GM12878 (cell line): ENCODE results near the gene MAP2K1. TPM values are rescaled to one million over a fixed set of nuclear protein-coding genes. Genes with fewer than 3 reads are reported as not detected.

Experiments used
- ATAC-seq: fragments of 200-7000 bp; cut with Tn5 transposase; 3 replicates; pipeline ENCODE4 v1.9.1; 2020; ENCODE audit warnings: mild to moderate bottlenecking, moderate library complexity
- BruUV-seq: library from RNA; stranded (reverse); fragments of 400-500 nt; replicated peaks from 2 replicates; lab custom pipeline; 2021; lab: Mats Ljungman, UMichigan
- CTCF ChIA-PET: fragments of 300-600 bp; sonication (Branson Sonifier 250); formaldehyde crosslinking; extraction: SDS; loops from one replicate; lab custom pipeline; 2021; ENCODE audit warnings: inconsistent platforms; lab: Yijun Ruan, JAX
- POLR2A ChIA-PET: fragments of 350-600 bp; formaldehyde crosslinking; extraction: SDS; loops from one replicate; lab custom pipeline; 2021; ENCODE audit warnings: inconsistent platforms; lab: Charles Lee
- RAD21 ChIA-PET: fragments of 300-600 bp; sonication (Branson Sonifier 250); formaldehyde crosslinking; loops from one replicate; lab custom pipeline; 2023; ENCODE audit warnings: antibody characterized with exemption; ENCODE audit not compliant: unreplicated experiment; lab: Charles Lee
- SMC1A ChIA-PET: fragments of 300-600 bp; sonication (Branson Sonifier 250); formaldehyde crosslinking; loops from one replicate; lab custom pipeline; 2023; ENCODE audit not compliant: unreplicated experiment, uncharacterized antibody; lab: Charles Lee
- DNase-seq: peaks from one replicate; pipeline ENCODE4 v3.0.0-alpha.2; 2011; ENCODE audit warnings: low read depth, low spot score
- FAIRE-seq: peaks from 3 replicates; lab custom pipeline; 2011; peaks lifted over from hg19 to GRCh38; lab: Jason Lieb, UNC
- H2AFZ ChIP-seq: 2 replicates; pipeline ENCODE4 v1.6.0; 2011; ENCODE audit warnings: low read depth, low read length, control low read depth; ENCODE audit not compliant: control insufficient read depth
- H3K27ac ChIP-seq: 2 replicates; pipeline ENCODE4 v1.5.1; 2011; ENCODE audit warnings: control low read depth; ENCODE audit not compliant: control insufficient read depth, insufficient read depth
- H3K27me3 ChIP-seq, 2 experiments: replicated peaks in 1 of 2; 2 replicates each; pipeline versions ENCODE4 v1.6.0 to v1.6.1; 2011; ENCODE audit warnings: low read length in 1 of 2; ENCODE audit not compliant: control insufficient read depth in 2 of 2, insufficient read depth in 2 of 2
- H3K36me3 ChIP-seq, 2 experiments: 2 replicates each; pipeline ENCODE4 v1.5.1; 2011; ENCODE audit warnings: low read length in 1 of 2; ENCODE audit not compliant: control insufficient read depth in 2 of 2, insufficient read depth in 2 of 2
- H3K4me1 ChIP-seq: 2 replicates; pipeline ENCODE4 v1.6.1; 2011; ENCODE audit warnings: mild to moderate bottlenecking, low read length, moderate library complexity, mixed read lengths; ENCODE audit not compliant: control insufficient read depth, insufficient read depth
- H3K4me2 ChIP-seq: 2 replicates; pipeline ENCODE4 v1.6.0; 2011; ENCODE audit warnings: control low read depth; ENCODE audit not compliant: control insufficient read depth, insufficient read depth
- H3K4me3 ChIP-seq: fragments of 200-600 bp; sonication (generic); 2 replicates; pipeline ENCODE4 v1.5.1; 2016
- H3K79me2 ChIP-seq: 2 replicates; pipeline ENCODE4 v1.6.0; 2011; ENCODE audit warnings: low read length; ENCODE audit not compliant: control insufficient read depth, insufficient read depth
- H3K9ac ChIP-seq: 2 replicates; pipeline ENCODE4 v1.8.0; 2011; ENCODE audit warnings: low read length, control low read depth, mixed read lengths; ENCODE audit not compliant: control insufficient read depth, insufficient read depth
- H3K9me3 ChIP-seq: replicated peaks from 3 replicates; pipeline ENCODE4 v1.5.1; 2011; ENCODE audit warnings: mild to moderate bottlenecking, low read length; ENCODE audit not compliant: control insufficient read depth, insufficient read depth
- H4K20me1 ChIP-seq: 2 replicates; pipeline ENCODE4 v1.6.0; 2011; ENCODE audit not compliant: control insufficient read depth, insufficient read depth
- CREM ChIP-seq: IDR thresholded peaks from 2 replicates; pipeline ENCODE4 v1.6.1; 2014; ENCODE audit warnings: antibody characterized with exemption, low read depth
- CUX1 ChIP-seq: IDR thresholded peaks from 2 replicates; pipeline ENCODE4 v1.6.1; 2012; ENCODE audit warnings: improper control_type of control experiment, low read depth, low read length; ENCODE audit not compliant: insufficient replicate concordance
- EED ChIP-seq: sonication (generic); IDR thresholded peaks from 2 replicates; pipeline ENCODE4 v1.6.1; 2016; ENCODE audit warnings: antibody characterized with exemption, low read depth
- FOXM1 ChIP-seq: IDR thresholded peaks from 2 replicates; pipeline ENCODE4 v1.6.1; 2012; ENCODE audit warnings: low read depth, mild to moderate bottlenecking, inconsistent platforms, low read length, moderate library complexity
- MEF2A ChIP-seq: IDR thresholded peaks from 2 replicates; pipeline ENCODE4 v1.6.1; 2011; ENCODE audit warnings: low read depth, mild to moderate bottlenecking, low read length, moderate library complexity; ENCODE audit not compliant: insufficient read depth
- MLLT1 ChIP-seq: fragments of 450-650 bp; IDR thresholded peaks from 2 replicates; pipeline ENCODE4 v1.6.1; 2016; ENCODE audit warnings: mild to moderate bottlenecking
- SKIL ChIP-seq: fragments of 450-650 bp; IDR thresholded peaks from 2 replicates; pipeline ENCODE4 v1.6.1; 2017; ENCODE audit warnings: mild to moderate bottlenecking, low read depth, inconsistent platforms; ENCODE audit not compliant: poor library complexity, severe bottlenecking
- SMARCA5 ChIP-seq: fragments of 450-650 bp; IDR thresholded peaks from 2 replicates; pipeline ENCODE4 v1.6.1; 2017; ENCODE audit warnings: mild to moderate bottlenecking
- SREBF1 ChIP-seq: IDR thresholded peaks from 2 replicates; pipeline ENCODE4 v1.6.1; 2012; ENCODE audit warnings: mild to moderate bottlenecking, low read length
- TCF3 ChIP-seq: IDR thresholded peaks from 2 replicates; pipeline ENCODE4 v1.6.1; 2012; ENCODE audit warnings: low read depth, mild to moderate bottlenecking, low read length, borderline replicate concordance; ENCODE audit not compliant: insufficient read depth
- in situ Hi-C: fragments of 300-500 bp; cut with MboI; formaldehyde crosslinking; loops from 9 replicates; pipeline ENCODE4 v1.14.3; 2018; ENCODE audit warnings: mixed read lengths
- intact Hi-C: fragments of 100-400 bp; cut with micrococcal nuclease; formaldehyde crosslinking; loops from one replicate; pipeline ENCODE4 v1.14.2; 2022; ENCODE audit not compliant: unreplicated experiment
- polyA plus RNA-seq, 11 experiments: library from polyadenylated mRNA; depleted of rRNA in 4 of 11; unstranded in 6 of 11; stranded (reverse) in 5 of 11; fragments of >200 nt; fragmentation: Nextera tagmentation in 4 of 11; fragmentation: Illumina TruSeq in 1 of 11; extraction: Ambion mirVana in 4 of 11; extraction: Trizol in 1 of 11; gene quantifications; 1 replicate in 1 of 11; 2 replicates in 10 of 11; pipeline versions ENCODE4 v1.2.1 to v1.2.3, GENCODE V29; 2011 to 2016; ENCODE audit warnings: inconsistent platforms in 2 of 11, missing spikeins in 2 of 11, low read depth in 1 of 11
- total RNA-seq, 4 experiments: library from RNA; depleted of rRNA in 3 of 4; stranded (reverse); fragments of >200 nt in 3 of 4; fragmentation: Illumina TruSeq in 1 of 4; extraction: Trizol in 1 of 4; gene quantifications; 2 replicates each; pipeline versions ENCODE4 v1.2.1 to v1.2.3, GENCODE V29; 2013 to 2021
- TF ChIP-seq, protein P1 (sequence below): fragments of 450-650 bp; IDR thresholded peaks from 2 replicates; pipeline ENCODE4 v1.6.1; 2017; ENCODE audit warnings: mild to moderate bottlenecking

MAP2K1 gene
- total and polyA plus RNA-seq, 10 of the 15 experiments (the other 5 are each of a cell fraction or from before 2014, with no cell fraction given), result 11.2 to 112 (median 56.6) TPM

DNA sequence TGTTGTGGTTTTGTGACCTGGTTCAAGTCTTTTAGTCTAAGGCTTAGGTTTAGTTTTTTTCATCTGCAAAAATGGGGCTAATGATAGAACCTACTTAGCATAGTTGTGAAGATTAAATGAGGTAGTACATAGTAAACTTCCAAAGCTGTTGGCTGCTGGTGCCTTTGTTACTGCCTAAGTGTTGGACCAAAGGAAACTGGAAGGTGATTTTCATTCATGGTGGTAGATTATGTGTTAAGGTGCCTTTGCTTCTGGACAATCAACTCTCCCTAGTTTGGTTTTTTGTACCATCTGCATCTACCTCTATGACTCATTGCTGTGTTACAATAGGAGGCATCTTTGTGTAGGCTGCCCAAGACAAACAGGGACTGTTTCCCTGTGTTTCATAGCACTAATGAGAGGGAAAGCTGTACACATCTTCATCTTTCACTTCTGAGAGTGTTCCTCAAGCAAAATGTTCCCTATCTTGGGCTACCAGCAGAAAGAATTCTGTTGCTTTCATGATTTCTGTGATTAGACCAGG is 3.2 kb downstream of the MAP2K1 start:
- H3K4me3 ChIP-seq, result peak overlapping the region; percentile 100
- H3K36me3 ChIP-seq, result no peaks in the 10 kb centered on the region
- RAD21 ChIA-PET, result interaction anchor here (0.9 to 7.6 kb wide), 10 partner anchors 13 to 115 kb away, joined by 3 to 119 read pairs (median 4); partner anchors contain the start of genes SNAPC5 and ZWILCH
- TF ChIP-seq SREBF1 (no peak), MEF2A (no peak), FOXM1 (peak; percentile 65; the same call in 1 of the 2 replicates), CUX1 (no peak), EED (peak; percentile 13; the same call in 1 of the 2 replicates), SMARCA5 (0 out of 2 replicates have a peak, but pooled peaks have one; percentile 9), TCF3 (peak; percentile 54; the same call in 1 of the 2 replicates), MLLT1 (0 out of 2 replicates have a peak, but pooled peaks have one; percentile 8), SKIL (peak; percentile 15), CREM (peak; percentile 43; the same call in 1 of the 2 replicates)
- TF ChIP-seq, protein P1, sequence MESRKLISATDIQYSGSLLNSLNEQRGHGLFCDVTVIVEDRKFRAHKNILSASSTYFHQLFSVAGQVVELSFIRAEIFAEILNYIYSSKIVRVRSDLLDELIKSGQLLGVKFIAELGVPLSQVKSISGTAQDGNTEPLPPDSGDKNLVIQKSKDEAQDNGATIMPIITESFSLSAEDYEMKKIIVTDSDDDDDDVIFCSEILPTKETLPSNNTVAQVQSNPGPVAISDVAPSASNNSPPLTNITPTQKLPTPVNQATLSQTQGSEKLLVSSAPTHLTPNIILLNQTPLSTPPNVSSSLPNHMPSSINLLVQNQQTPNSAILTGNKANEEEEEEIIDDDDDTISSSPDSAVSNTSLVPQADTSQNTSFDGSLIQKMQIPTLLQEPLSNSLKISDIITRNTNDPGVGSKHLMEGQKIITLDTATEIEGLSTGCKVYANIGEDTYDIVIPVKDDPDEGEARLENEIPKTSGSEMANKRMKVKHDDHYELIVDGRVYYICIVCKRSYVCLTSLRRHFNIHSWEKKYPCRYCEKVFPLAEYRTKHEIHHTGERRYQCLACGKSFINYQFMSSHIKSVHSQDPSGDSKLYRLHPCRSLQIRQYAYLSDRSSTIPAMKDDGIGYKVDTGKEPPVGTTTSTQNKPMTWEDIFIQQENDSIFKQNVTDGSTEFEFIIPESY, result no peak

More for the DNA sequence above, 3.2 kb downstream of the MAP2K1 start:
- Histone ChIP-seq H4K20me1 (no peaks in the 10 kb centered on the region), H2AFZ (no peak overlapping the region), H3K4me1 (peaks cover 22% of the 10 kb centered on the region; the same call in 1 of the 2 replicates), H3K79me2 (peaks cover 91% of the 10 kb centered on the region), H3K9me3 (no peaks in the 10 kb centered on the region), H3K27ac (peak overlapping the region; percentile 78), H3K27me3 (no peaks in the 10 kb centered on the region), H3K9ac (peak overlapping the region; percentile 24), H3K4me2 (peak overlapping the region; percentile 52)
- ChIA-PET POLR2A (interaction anchor here (0.5 to 9.7 kb wide), 7 partner anchors 13 to 107 kb away, joined by 3 to 120 read pairs (median 5); partner anchors contain the start of genes SNAPC5 and TIPIN), CTCF (interaction anchor here (0.6 to 5.5 kb wide), 7 partner anchors 13 to 109 kb away, joined by 3 to 90 read pairs (median 19); partner anchors contain the start of genes SNAPC5 and TIPIN), SMC1A (interaction anchor here (0.7 to 6.8 kb wide), 12 partner anchors 12 to 114 kb away, joined by 3 to 53 read pairs (median 6); partner anchors contain the start of genes RPL4 and ZWILCH)
- FAIRE-seq, result no peak
- ATAC-seq, result peak; percentile 45
- DNase-seq, result no peak
- no TSS peak for BruUV-seq
- in situ Hi-C loops, result no loop called here
- intact Hi-C loops, result loop anchor here (1.0 to 2.0 kb wide), 4 partner anchors 15 to 108 kb away; no protein-coding TSS in a partner anchor
